Measurements from ENCODE around the gene SLC35F3. TPM values are rescaled to one million over a fixed set of nuclear protein-coding genes. Genes with fewer than 3 reads are reported as not detected.
A peak's percentile ranks its signal among the peaks of the same experiment; 100 is the strongest.

Gene SLC35F3
- total RNA-seq, 5 donors from 2014 or later (not counting 1 experiment from before 2014, with no cell fraction given): 0.19 to 4.6 (median 1.3) TPM; not detected in 1

DNA sequence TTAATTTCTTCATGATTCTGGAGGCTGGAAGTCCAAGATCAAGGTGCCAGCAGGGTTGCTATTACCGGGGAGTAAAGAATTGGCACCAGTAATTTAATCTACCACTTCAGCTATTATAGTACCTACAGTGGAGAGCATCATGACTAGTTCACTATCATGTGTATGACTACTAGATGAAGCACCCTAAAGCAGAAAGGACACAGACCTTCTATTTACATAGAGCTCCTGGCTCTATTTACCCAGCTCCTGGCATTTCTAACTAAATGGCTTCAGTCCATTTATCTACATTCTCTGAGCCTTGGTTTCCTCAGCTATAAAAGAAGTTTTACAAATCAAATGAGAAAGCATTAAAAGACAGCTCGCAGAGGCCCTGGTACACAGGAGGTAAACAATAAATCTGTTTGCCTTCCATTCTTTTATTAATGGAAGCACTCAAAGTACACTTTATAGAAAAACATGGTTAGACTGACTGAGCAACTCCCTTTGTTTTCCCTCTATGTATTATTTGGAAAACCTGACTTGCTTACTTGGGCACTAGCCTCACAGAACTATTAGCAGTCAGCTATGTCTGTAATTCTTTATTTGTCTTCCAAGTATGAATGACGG, 203.0 kb downstream of the SLC35F3 start:
- Mint-ChIP-seq H3K4me3 (no peak overlapping the region), H3K9me3 (peaks cover 0 to 5% (median 0%) of the 10 kb centered on the region in 3 donors), H3K4me1 (no peaks in the 10 kb centered on the region), H3K27me3 (peaks cover 9 to 10% of the 10 kb centered on the region in 2 donors), H3K27ac (no peak overlapping the region), H3K36me3 (no peaks in the 10 kb centered on the region)
- Histone ChIP-seq H3K9me3 (no peaks in the 10 kb centered on the region), H3K27me3 (replicated peaks in 1 of 2; ENCODE audit: control insufficient read depth in 2 of 2, extremely low read depth in 1 of 2, insufficient read depth in 2 of 2, low read length in 1 of 2) (peaks cover 0 to 10% of the 10 kb centered on the region in 2 experiments), H3K4me1 (ENCODE audit: control insufficient read depth in 1 of 2, extremely low read depth in 1 of 2, insufficient read depth in 2 of 2, low read length in 2 of 2) (no peaks in the 10 kb centered on the region), H3K4me3 (ENCODE audit: control insufficient read depth in 1 of 2, extremely low read depth in 1 of 2, low read length in 1 of 2) (no peak overlapping the region), H3K27ac (ENCODE audit: low read length) (no peak overlapping the region), H3K36me3 (ENCODE audit: control insufficient read depth in 2 of 2, extremely low read depth in 1 of 2, insufficient read depth in 1 of 2, low read length in 1 of 2) (no peaks in the 10 kb centered on the region)
- DNase-seq (no peak), ATAC-seq (replicated peaks in 1 of 4) (no peak)
- CTCF ChIA-PET: no interaction called here
- WGBS (ENCODE audit: insufficient coverage): no CpG with 5 or more reads among the region's 3 CpGs
- POLR2A ChIA-PET: no interaction called here

DNA sequence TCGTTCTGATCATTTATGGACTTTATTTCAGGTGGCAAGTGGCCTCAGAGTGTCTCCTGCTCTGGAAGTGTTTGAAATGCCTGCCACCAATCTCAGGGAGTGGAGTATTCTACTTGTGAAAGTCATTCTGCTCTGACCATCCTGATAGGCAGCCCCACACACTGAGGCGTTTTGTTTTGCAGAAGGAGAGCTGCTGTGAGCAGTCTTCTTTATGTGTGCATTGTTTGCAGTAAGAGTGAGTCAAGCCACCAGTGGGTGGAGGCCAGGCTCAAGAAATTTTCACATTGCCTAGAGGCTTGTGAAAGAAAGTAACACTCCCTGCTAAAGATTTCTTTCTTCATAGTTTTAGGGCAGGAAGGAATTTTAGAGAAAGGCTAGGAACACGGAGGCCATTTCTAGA, 204.4 kb downstream of the SLC35F3 start:
- Histone ChIP-seq H3K36me3 (ENCODE audit: control insufficient read depth in 2 of 2, extremely low read depth in 1 of 2, insufficient read depth in 1 of 2, low read length in 1 of 2) (no peaks in the 10 kb centered on the region), H3K4me3 (ENCODE audit: control insufficient read depth in 1 of 2, extremely low read depth in 1 of 2, low read length in 1 of 2) (no peak overlapping the region), H3K27ac (ENCODE audit: low read length) (no peak overlapping the region), H3K27me3 (replicated peaks in 1 of 2; ENCODE audit: control insufficient read depth in 2 of 2, extremely low read depth in 1 of 2, insufficient read depth in 2 of 2, low read length in 1 of 2) (peaks cover 0 to 10% of the 10 kb centered on the region in 2 experiments), H3K9me3 (no peaks in the 10 kb centered on the region), H3K4me1 (ENCODE audit: control insufficient read depth in 1 of 2, extremely low read depth in 1 of 2, insufficient read depth in 2 of 2, low read length in 2 of 2) (no peaks in the 10 kb centered on the region)
- Mint-ChIP-seq H3K36me3 (no peaks in the 10 kb centered on the region), H3K27me3 (peaks cover 5 to 11% of the 10 kb centered on the region in 2 donors), H3K4me3 (no peak overlapping the region), H3K9me3 (peaks cover 0 to 5% (median 0%) of the 10 kb centered on the region in 3 donors), H3K27ac (no peak overlapping the region), H3K4me1 (no peaks in the 10 kb centered on the region)
- ChIA-PET POLR2A (no interaction called here), CTCF (no interaction called here)
- WGBS (ENCODE audit: insufficient coverage): 100% methylated on average over 1 of the region's 3 CpGs
- ATAC-seq (replicated peaks in 1 of 4) (no peak), DNase-seq (no peak)

DNA sequence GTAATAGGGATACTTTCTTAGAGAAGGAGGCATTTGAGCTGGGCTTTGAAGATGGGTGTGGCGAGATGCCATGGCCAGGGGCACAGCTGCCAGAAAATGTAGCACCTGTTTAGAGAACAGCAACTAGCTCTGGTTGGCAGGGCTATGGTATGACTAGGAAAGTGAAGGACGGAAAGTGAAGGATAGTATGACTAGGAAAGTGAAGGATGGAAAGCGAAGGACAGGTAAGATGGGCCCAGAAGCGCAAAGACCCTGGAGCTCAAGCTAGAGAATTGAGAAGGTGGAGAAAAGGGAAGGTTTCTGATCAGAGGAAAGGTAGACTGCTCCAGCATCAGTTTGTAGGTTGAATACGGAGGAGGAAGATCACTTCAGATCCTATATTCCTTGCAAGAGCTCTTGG, 205.4 kb downstream of the SLC35F3 start:
- H3K27me3 ChIP-seq (replicated peaks in 1 of 2; ENCODE audit: control insufficient read depth in 2 of 2, extremely low read depth in 1 of 2, insufficient read depth in 2 of 2, low read length in 1 of 2): peaks cover 0 to 10% of the 10 kb centered on the region in 2 experiments
- Mint-ChIP-seq H3K36me3 (no peaks in the 10 kb centered on the region), H3K9me3 (peaks cover 0 to 5% (median 0%) of the 10 kb centered on the region in 3 donors), H3K27me3 (peaks cover 5 to 16% of the 10 kb centered on the region in 2 donors), H3K27ac (no peak overlapping the region), H3K4me1 (peaks cover 2 to 4% (median 4%) of the 10 kb centered on the region in 3 donors), H3K4me3 (no peak overlapping the region)
- H3K4me1 ChIP-seq (ENCODE audit: control insufficient read depth in 1 of 2, extremely low read depth in 1 of 2, insufficient read depth in 2 of 2, low read length in 2 of 2): peaks cover 0 to 3% of the 10 kb centered on the region in 2 experiments
- ChIA-PET CTCF (no interaction called here), POLR2A (no interaction called here)
- no peaks in the 10 kb centered on the region for H3K36me3 ChIP-seq (ENCODE audit: control insufficient read depth in 2 of 2, extremely low read depth in 1 of 2, insufficient read depth in 1 of 2, low read length in 1 of 2)
- no peak overlapping the region for H3K4me3 ChIP-seq (ENCODE audit: control insufficient read depth in 1 of 2, extremely low read depth in 1 of 2, low read length in 1 of 2)
- H3K9me3 ChIP-seq: no peaks in the 10 kb centered on the region
- 79% methylated on average over 4 of the region's 5 CpGs for WGBS (ENCODE audit: insufficient coverage)
- H3K27ac ChIP-seq (ENCODE audit: low read length): no peak overlapping the region
- no peak for ATAC-seq (replicated peaks in 1 of 4)
- DNase-seq: no peak

GRCh38 chr1:234111458-234112142, 207.1 kb downstream of the SLC35F3 start:
- CTCF ChIA-PET: no interaction called here
- Histone ChIP-seq H3K27me3 (replicated peaks in 1 of 2; ENCODE audit: control insufficient read depth in 2 of 2, extremely low read depth in 1 of 2, insufficient read depth in 2 of 2, low read length in 1 of 2) (peaks cover 0 to 10% of the 10 kb centered on the region in 2 experiments), H3K36me3 (ENCODE audit: control insufficient read depth in 2 of 2, extremely low read depth in 1 of 2, insufficient read depth in 1 of 2, low read length in 1 of 2) (no peaks in the 10 kb centered on the region), H3K27ac (ENCODE audit: low read length) (no peak overlapping the region), H3K4me3 (ENCODE audit: control insufficient read depth in 1 of 2, extremely low read depth in 1 of 2, low read length in 1 of 2) (no peak overlapping the region), H3K9me3 (no peaks in the 10 kb centered on the region), H3K4me1 (ENCODE audit: control insufficient read depth in 1 of 2, extremely low read depth in 1 of 2, insufficient read depth in 2 of 2, low read length in 2 of 2) (peaks cover 0 to 4% of the 10 kb centered on the region in 2 experiments)
- Mint-ChIP-seq H3K27me3 (peaks cover 16 to 22% of the 10 kb centered on the region in 2 donors), H3K36me3 (no peaks in the 10 kb centered on the region), H3K4me1 (peaks cover 4 to 12% (median 7%) of the 10 kb centered on the region in 3 donors), H3K27ac (no peak overlapping the region), H3K9me3 (peaks cover 0 to 5% (median 0%) of the 10 kb centered on the region in 3 donors), H3K4me3 (no peak overlapping the region)
- no peak for DNase-seq
- POLR2A ChIA-PET: no interaction called here
- ATAC-seq (replicated peaks in 1 of 4): no peak
- WGBS (ENCODE audit: insufficient coverage): 59% methylated on average over 14 of the region's 17 CpGs

DNA sequence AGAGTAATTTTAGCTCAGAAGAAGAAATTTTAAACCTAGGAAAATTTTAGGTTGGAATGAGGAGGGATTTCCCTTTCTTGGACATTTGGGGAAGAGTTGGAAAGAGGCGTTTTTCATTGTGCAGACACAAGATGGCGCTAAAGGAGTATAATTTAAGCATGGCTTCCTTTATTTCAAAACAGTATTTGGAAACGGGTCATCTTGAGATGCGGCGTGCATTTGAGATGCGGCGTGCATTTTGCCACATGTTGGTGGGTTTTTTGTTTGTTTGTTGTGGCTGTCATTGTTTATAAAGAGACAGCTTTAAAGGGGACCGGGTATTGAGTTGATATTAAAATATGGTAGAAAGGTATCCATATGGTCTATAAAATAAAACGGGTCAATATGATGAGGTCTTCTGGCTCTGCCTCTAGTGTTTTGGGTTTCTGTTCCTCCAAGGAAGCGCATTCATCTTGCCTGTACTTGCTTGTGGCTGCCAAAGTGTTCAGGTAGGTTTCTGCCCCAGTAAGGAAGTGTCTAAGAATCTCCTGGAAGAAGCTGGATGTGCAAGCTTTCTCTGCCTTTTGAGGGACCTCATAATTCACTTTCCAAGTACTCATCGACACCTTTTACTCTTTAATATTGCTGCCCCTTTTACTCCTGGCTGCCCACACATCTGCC, 210.3 kb downstream of the SLC35F3 start:
- CTCF ChIA-PET: interaction anchor here (0.6 to 0.9 kb wide), 4 partner anchors 8 to 198 kb away, joined by 3 to 4 read pairs (median 4); no protein-coding TSS in a partner anchor
- peak in 1 of 4 experiments; percentile 58 for ATAC-seq (replicated peaks in 1 of 4)
- Histone ChIP-seq H3K27me3 (replicated peaks in 1 of 2; ENCODE audit: control insufficient read depth in 2 of 2, extremely low read depth in 1 of 2, insufficient read depth in 2 of 2, low read length in 1 of 2) (peaks cover 0 to 8% of the 10 kb centered on the region in 2 experiments), H3K9me3 (no peaks in the 10 kb centered on the region), H3K27ac (ENCODE audit: low read length) (no peak overlapping the region), H3K4me3 (ENCODE audit: control insufficient read depth in 1 of 2, extremely low read depth in 1 of 2, low read length in 1 of 2) (no peak overlapping the region), H3K4me1 (ENCODE audit: control insufficient read depth in 1 of 2, extremely low read depth in 1 of 2, insufficient read depth in 2 of 2, low read length in 2 of 2) (peaks cover 0 to 4% of the 10 kb centered on the region in 2 experiments), H3K36me3 (ENCODE audit: control insufficient read depth in 2 of 2, extremely low read depth in 1 of 2, insufficient read depth in 1 of 2, low read length in 1 of 2) (no peaks in the 10 kb centered on the region)
- 10% methylated on average over 8 of the region's 11 CpGs for WGBS (ENCODE audit: insufficient coverage)
- Mint-ChIP-seq H3K4me3 (peak overlapping the region in 1 of 3 donors; percentile 65), H3K27me3 (peaks cover 11 to 24% of the 10 kb centered on the region in 2 donors), H3K27ac (no peak overlapping the region), H3K4me1 (peaks cover 4 to 12% (median 7%) of the 10 kb centered on the region in 3 donors), H3K9me3 (no peaks in the 10 kb centered on the region), H3K36me3 (no peaks in the 10 kb centered on the region)
- peak in 11 of 35 experiments; percentile 0 to 68 (median 4) for DNase-seq
- POLR2A ChIA-PET: no interaction called here

- peaks cover 4 to 12% (median 7%) of the 10 kb centered on the region in 3 donors for H3K4me1 Mint-ChIP-seq
- CTCF ChIA-PET: interaction anchor here (0.7 kb wide), 4 partner anchors 9 to 1986 kb away, joined by 3 to 7 read pairs (median 3); no protein-coding TSS in a partner anchor
Observed at GRCh38 chr1:234118911-234119310, 214.4 kb downstream of the SLC35F3 start.

More at GRCh38 chr1:234118911-234119310, 214.4 kb downstream of the SLC35F3 start:
- H3K27me3 Mint-ChIP-seq: peaks cover 11 to 16% of the 10 kb centered on the region in 2 donors
- H3K27me3 ChIP-seq (replicated peaks in 1 of 2; ENCODE audit: control insufficient read depth in 2 of 2, extremely low read depth in 1 of 2, insufficient read depth in 2 of 2, low read length in 1 of 2): no peaks in the 10 kb centered on the region
- DNase-seq (no peak), ATAC-seq (replicated peaks in 1 of 4) (no peak)
- no peak overlapping the region for H3K4me3 ChIP-seq (ENCODE audit: control insufficient read depth in 1 of 2, extremely low read depth in 1 of 2, low read length in 1 of 2)
- no peak overlapping the region for H3K4me3 Mint-ChIP-seq
- no peaks in the 10 kb centered on the region for H3K36me3 Mint-ChIP-seq
- H3K36me3 ChIP-seq (ENCODE audit: control insufficient read depth in 2 of 2, extremely low read depth in 1 of 2, insufficient read depth in 1 of 2, low read length in 1 of 2): no peaks in the 10 kb centered on the region
- no peaks in the 10 kb centered on the region for H3K9me3 ChIP-seq
- POLR2A ChIA-PET: interaction anchor here in 1 of 2 donors (0.7 kb wide), 1 partner anchor 1945 kb away, joined by 8 read pairs; no protein-coding TSS in a partner anchor
- H3K9me3 Mint-ChIP-seq: no peaks in the 10 kb centered on the region
- no peak overlapping the region for H3K27ac ChIP-seq (ENCODE audit: low read length)
- no peak overlapping the region for H3K27ac Mint-ChIP-seq
- peaks cover 0 to 4% of the 10 kb centered on the region in 2 experiments for H3K4me1 ChIP-seq (ENCODE audit: control insufficient read depth in 1 of 2, extremely low read depth in 1 of 2, insufficient read depth in 2 of 2, low read length in 2 of 2)
